Stimulated activated naive CD4-positive, alpha-beta T cell (primary cell): ENCODE results near the gene TMEM200B.
"Not testable (repeated sequence)": the region's sequence is repeated elsewhere in the genome, so short reads cannot be mapped to it uniquely, and the experiment has no call there.

Experiments used
- DNase-seq, 6 experiments: peaks; one replicate each; lab custom pipeline; 2025; lab: John Stamatoyannopoulos, UW

Gene TMEM200B

DNA sequence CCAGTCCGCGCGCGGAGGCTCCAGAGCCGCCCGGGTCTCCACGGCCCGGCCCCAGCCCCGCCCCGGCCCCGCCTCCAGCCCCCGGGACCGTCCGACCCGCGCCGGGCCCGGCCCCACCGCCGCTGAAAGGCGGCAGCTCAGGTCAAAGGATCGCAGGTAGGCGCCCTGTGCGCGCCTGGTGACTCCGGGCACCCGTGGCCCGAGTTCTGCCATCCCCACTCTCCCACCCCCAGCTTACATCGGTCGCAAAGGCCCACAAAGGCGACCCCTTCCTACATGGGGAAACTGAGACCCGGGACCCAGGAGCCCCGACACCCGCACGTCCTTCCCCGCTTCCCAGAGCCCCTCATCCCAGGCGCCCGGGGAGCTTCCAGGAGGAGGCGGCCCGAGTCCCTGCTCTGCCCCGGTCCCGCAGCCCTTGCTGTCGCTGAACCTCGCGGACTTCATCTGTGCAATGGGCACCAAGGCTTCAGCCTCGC lies at the start of gene TMEM200B:
TSS of gene TMEM200B (minus strand) at position 17 of the 479 bp plus-strand sequence. CDS start 2,075 bp downstream, outside the sequence.
- DNase-seq = no peak

DNA sequence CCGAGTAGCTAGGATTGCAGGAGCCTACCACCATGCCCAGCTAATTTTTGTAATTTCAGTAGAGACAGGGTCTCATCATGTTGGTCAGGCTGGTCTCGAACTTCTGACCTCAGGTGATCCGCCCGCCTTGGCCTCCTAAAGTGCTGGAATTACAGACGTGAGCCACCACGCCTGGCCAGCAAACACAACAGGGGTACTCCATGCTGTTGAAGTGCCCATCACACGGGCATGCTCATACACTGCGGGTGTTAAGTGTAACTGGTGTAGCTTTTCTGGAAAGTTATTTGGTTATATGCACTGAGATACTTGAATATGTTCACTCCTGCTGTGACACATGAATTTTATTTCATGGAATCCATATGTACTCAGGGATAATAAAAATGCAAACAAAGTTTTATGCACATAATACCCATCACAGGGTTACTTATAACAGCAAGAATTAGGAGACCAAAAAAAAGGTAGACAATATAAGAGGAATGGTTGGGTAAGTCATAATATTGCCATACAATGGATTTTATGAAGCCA lies 48.8 kb upstream of the TMEM200B start:
- no peak for DNase-seq

DNA sequence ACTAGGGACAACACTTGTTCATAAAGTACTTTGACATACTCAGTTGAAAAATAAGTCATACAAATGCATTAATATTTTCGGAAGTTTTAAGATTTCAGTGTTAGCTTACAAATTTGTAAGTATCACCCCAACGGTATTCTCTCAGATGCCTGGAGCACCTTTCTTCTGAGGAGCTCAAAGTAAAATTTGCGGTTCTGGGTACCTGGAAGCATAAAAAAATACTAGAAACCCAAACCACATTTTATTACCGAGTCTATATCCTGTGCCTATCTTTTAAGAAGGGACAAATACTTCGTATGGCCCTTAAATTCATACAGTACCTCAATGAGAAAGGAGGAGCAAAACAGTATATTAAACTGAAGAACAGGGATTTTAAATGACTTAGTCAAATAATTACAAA lies 47.8 kb upstream of the TMEM200B start:
- no peak for DNase-seq

DNA sequence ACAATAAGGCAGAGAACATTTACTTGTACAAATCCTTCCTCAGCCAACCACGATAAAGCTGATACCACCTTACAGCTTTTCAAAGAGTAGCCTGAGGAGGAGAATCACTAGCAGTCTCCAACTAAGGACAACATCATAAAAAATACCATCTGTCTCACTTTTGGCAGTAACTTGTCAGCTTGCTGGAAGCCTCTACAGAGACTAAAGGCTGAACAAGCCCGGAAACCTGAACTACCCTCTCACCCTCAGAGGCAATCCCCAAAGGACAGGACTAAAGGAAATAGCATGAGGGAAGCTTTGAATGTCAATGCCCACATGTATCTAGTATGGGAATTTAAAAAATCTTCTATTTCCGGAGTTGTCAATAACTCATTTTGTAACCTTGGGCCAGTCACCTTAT lies 47.4 kb upstream of the TMEM200B start:
- DNase-seq = no peak

GRCh38 chr1:29169976-29170375 lies 46.3 kb upstream of the TMEM200B start:
- DNase-seq = no peak

DNA sequence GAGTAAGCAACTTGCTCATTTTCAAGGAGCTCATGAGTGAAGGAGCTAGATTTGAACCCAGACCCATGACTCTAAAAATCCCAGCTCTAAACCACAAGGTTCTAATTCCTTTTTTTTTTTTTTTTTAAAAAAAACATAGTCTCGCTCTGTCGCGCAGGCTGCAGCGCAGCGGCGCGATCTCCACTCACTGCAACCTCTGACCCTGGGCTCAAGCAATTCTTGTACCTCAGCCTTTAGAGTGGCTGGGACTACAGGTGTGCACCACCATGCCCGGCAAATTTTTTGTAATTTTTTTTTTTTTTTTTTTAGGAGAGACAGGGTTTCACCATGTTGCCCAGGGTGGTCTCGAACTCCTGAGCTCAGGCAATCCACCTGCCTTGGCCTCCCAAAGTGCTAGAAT lies 44.2 kb upstream of the TMEM200B start:
- DNase-seq = no peak

DNA sequence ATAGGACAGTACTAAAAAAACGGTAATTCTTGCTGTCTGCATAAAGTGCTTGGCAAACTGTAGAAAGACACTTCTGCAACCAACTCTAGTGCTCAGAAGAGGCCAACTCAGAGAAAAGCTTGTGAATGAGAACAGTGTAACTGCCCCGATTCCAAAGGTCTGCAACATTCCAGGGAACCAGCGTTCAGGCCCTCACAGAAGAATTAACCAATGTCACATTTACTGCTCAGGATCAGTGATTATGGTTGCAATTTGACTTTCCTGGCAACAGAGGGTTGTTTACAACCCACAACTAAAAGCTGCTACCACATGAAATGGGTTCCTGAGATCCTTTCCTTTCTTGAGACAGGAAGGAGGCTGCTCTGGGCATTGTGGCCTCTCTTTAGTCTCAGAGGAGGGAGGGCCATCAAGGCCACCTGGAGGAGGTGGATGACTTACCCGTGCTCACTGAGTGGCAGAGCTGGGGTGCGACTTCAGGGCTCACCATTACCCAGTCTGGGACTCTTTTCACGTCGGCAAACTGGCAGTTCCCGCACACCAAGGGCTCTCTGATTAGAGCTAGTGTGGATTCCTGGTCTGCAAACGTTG lies 42.7 kb upstream of the TMEM200B start:
- DNase-seq = no peak

GRCh38 chr1:29164588-29164987 lies 40.9 kb upstream of the TMEM200B start:
- no peak for DNase-seq

GRCh38 chr1:29162476-29163138 lies 38.9 kb upstream of the TMEM200B start:
- no peak for DNase-seq

DNA sequence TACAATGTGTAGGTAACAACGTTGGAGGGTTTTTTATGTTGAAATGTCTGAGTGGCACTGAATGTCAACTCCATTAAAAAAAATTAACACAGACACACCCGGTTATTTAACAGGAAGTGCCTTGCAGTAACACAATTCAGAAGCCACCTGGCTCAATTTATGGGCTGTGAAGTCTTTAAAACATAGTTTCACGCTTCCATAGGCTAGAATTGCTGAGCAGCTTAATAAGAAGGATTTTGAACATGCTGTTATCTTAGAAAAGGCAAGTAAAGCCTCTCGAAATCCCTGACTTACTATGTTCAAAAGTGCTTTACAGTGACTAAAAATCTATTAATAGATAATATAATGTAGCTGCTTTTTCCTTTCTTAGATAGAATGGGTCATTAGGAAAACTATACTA lies 38.3 kb upstream of the TMEM200B start:
- DNase-seq = no peak

DNA sequence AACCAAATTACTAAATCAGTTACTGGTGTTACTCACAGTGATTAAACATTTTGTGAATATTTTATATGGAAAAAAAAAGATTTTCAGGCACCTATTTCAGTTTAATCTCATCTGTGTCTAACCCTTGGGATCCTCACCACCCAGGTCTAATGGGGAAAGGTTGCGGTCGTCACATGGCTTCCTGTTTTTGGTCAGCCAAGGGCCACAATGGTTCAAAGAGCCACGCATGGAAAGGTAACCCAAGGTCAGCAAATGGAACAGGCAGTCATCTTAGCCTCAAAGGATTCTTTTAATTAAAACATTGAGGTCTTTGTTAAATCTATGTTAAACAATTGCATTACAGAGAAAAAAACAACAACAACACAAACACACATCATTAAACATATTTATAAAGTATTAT lies 36.1 kb upstream of the TMEM200B start:
- no peak for DNase-seq

DNA sequence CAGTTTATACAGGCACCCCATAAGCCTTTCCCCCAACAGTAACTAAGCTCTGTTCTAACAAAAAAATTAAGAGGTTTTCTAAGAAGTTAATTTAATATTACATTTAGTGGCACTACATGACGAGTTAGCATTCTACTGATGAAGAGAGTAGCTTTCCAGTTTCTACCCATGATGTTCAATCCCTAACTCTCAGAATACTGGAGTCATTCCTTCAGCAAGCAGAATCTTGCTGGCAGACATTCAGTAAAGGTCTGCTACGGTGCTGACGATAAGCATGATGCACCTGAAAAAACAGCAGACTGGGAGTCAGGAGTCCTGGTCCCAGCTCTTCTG lies 33.5 kb upstream of the TMEM200B start:
- no peak for DNase-seq

- no peak for DNase-seq
Observed at GRCh38 chr1:29156543-29157268, 33.0 kb upstream of the TMEM200B start.

- DNase-seq = no peak
Observed at GRCh38 chr1:29152046-29152805, 28.5 kb upstream of the TMEM200B start.

DNA sequence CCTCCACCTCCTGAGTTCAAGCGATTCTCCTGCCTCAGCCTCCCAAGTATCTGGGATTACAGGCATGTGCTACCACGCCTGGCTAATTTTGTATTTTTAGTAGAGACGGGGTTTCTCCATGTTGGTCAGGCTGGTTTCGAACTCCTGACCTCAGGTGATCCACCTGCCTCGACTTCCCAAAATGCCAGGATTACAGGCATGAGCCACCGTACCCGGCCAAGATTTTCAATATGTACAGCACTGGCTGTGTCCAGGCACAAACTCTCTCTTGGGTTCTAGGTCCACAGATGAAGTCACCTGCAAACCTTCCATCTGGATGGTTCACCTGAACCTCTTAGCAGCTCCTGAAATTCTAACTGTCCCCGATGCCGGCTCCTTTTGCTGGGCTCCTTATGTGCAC lies 26.6 kb upstream of the TMEM200B start:
- DNase-seq = not testable (repeated sequence)

DNA sequence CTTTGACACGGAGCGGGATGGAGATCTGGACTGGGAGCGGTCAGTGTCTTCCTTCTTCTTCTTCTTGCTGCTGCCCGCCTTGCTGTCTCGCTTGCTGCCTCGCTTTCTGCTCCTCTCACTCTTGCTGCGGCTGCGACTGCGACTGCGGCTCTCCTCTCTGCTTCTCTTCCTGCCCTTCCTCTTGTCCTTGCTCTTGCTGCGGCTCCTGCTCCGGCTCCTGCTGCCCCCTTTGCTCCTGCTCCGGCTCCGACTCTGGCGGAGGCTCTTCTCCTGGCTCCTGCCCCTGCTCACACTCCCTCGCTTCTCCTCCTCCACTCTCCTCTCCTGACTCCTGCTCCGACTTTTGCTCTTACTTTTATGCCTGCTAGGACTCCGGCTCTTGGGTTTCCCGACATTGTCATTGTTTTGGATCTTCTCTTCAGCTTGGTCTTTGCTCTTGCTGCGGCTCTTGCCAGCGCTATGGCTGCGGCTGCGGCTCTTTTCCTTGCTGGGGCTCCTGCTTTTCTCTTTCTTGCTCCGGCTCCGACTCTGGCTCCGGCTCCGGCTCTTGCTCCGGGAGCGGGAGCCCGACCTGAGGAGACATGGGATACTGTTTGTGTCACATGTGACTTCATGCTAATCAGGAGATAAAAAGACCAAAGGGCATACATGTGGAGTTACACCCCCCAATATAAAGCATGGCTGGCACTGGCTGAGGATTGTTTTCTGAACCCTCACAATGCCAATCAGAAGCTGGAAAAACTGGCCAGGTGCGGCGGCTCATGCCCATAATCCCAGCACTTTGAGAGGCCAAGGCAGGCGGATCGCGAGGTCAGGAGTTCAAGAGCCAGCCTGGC lies 25.2 kb upstream of the TMEM200B start:
- no peak for DNase-seq

DNA sequence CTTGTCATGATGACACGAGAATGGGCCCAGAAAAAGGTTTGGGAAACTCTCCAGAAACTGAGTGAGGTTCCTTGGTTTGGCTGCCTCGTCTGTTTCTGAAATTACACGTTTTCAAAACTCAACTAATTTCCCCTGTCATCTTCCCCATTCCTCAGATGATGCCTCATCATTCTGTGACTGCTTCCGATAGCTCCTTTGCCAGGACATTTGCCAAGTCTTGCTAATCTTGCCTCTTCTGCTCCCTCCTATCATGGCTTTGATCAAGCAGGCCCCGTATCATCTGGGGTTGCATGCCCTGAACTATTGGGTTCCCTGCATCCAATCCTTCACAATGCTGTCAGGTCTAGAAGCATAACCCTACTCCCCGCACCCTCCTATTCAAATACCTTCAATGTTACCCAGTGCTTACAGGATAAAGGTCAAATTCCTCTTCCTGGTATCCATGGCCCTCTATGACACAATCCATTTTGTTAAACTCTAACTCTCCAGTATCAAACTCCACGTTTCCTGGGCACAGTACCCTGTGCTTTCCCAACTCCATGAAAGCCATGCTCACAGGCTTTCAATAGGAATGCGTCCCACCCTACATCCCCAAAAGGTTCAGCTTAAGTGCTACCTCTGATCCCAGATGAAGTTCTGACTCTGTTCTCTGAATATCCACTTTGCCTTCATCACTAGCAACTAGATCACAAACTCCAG lies 22.2 kb upstream of the TMEM200B start:
- DNase-seq = no peak

GRCh38 chr1:29144178-29144577 lies 20.5 kb upstream of the TMEM200B start:
- no peak for DNase-seq

GRCh38 chr1:29142714-29143113 lies 19.0 kb upstream of the TMEM200B start:
- DNase-seq = no peak

- DNase-seq = no peak
Observed at GRCh38 chr1:29136391-29136915, 12.8 kb upstream of the TMEM200B start.

GRCh38 chr1:29134695-29135028 lies 11.0 kb upstream of the TMEM200B start:
- DNase-seq = no peak
